ENCODE measurements around the gene LRMDA. TPM values are rescaled to one million over a fixed set of nuclear protein-coding genes. Genes with fewer than 3 reads are reported as not detected.

The LRMDA gene
- polyA plus RNA-seq, 1 donor (not counting 4 experiments of a cell fraction or from before 2014, with no cell fraction given) = not detected

DNA sequence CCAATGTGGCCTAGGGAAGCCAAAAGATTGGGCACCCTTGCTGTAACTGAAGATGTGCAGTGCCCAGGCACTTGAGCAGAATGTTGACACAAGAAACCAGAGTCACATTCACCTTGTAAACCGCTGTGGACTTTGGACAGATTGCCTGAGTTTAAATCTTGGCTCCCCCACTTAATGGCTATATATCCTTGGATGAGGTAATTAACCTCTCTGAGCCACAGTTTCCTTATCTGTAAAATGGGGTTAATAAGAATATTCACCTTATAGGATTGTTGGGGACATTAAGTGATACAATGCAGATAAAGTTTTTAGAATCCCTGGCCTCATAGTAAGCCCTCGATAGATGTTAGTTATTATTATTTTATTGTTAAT lies 331.0 kb downstream of the LRMDA start:
- no peak for DNase-seq (ENCODE audit: low read depth, low spot score)

GRCh38 chr10:75763652-75764051 lies 332.2 kb downstream of the LRMDA start:
- TF ChIP-seq CTCF (optimal IDR thresholded peaks at IDR 0.05 in 1 of 3, IDR thresholded peaks at IDR 0.05 in 1 of 3, conservative IDR thresholded peaks at IDR 0.05 in 1 of 3; ENCODE audit: extremely low read depth in 1 of 3, insufficient read depth in 2 of 3, low read length in 3 of 3) = no peak
- no peak for TF ChIP-seq EZH2 (IDR thresholded peaks at IDR 0.05; ENCODE audit: low read length)
- Histone ChIP-seq H2AFZ (ENCODE audit: control insufficient read depth, low read length) (no peak overlapping the region), H3K27me3 (ENCODE audit: control insufficient read depth, extremely low read depth, insufficient read depth, low read length) (no peaks in the 10 kb centered on the region), H3K36me3 (ENCODE audit: control insufficient read depth in 2 of 2, extremely low read depth in 1 of 2, insufficient read depth in 2 of 2, low read length in 2 of 2) (no peaks in the 10 kb centered on the region), H3K9me1 (ENCODE audit: control insufficient read depth, extremely low read depth, insufficient read depth, low read length) (no peaks in the 10 kb centered on the region), H4K20me1 (ENCODE audit: control insufficient read depth, extremely low read depth, insufficient read depth, low read length) (no peaks in the 10 kb centered on the region), H3K79me2 (ENCODE audit: control insufficient read depth, insufficient read depth, low read length) (no peaks in the 10 kb centered on the region), H3K4me1 (ENCODE audit: control insufficient read depth, extremely low read depth, insufficient read depth, low read length) (no peaks in the 10 kb centered on the region), H3K9me3 (ENCODE audit: control insufficient read depth, low read depth, low read length) (no peaks in the 10 kb centered on the region), H3K4me2 (ENCODE audit: control insufficient read depth, extremely low read depth, insufficient read depth, low read depth, low read length) (no peak overlapping the region), H3K9ac (ENCODE audit: control insufficient read depth, extremely low read depth, insufficient read depth, low read length) (no peak overlapping the region), H3K27ac (ENCODE audit: control insufficient read depth, insufficient read depth, low read length) (no peak overlapping the region), H3K4me3 (ENCODE audit: control insufficient read depth in 2 of 3, extremely low read depth in 1 of 3, insufficient read depth in 2 of 3, low read depth in 1 of 3, low read length in 3 of 3) (no peak overlapping the region)
- no peak for FAIRE-seq
- dilution Hi-C loops (cut with MboI; ENCODE audit: extremely low pct_ligation_motif_present, low sequenced_read_pairs) = no loop called here
- DNase-seq (ENCODE audit: low read depth, low spot score) = no peak

More for the DNA sequence above, 331.0 kb downstream of the LRMDA start:
- Histone ChIP-seq H3K9me3 (ENCODE audit: control insufficient read depth, low read depth, low read length) (no peaks in the 10 kb centered on the region), H3K4me1 (ENCODE audit: control insufficient read depth, extremely low read depth, insufficient read depth, low read length) (no peaks in the 10 kb centered on the region), H3K79me2 (ENCODE audit: control insufficient read depth, insufficient read depth, low read length) (no peaks in the 10 kb centered on the region), H3K36me3 (ENCODE audit: control insufficient read depth in 2 of 2, extremely low read depth in 1 of 2, insufficient read depth in 2 of 2, low read length in 2 of 2) (no peaks in the 10 kb centered on the region), H3K27me3 (ENCODE audit: control insufficient read depth, extremely low read depth, insufficient read depth, low read length) (no peaks in the 10 kb centered on the region), H3K4me3 (ENCODE audit: control insufficient read depth in 2 of 3, extremely low read depth in 1 of 3, insufficient read depth in 2 of 3, low read depth in 1 of 3, low read length in 3 of 3) (no peak overlapping the region), H3K27ac (ENCODE audit: control insufficient read depth, insufficient read depth, low read length) (no peak overlapping the region), H3K4me2 (ENCODE audit: control insufficient read depth, extremely low read depth, insufficient read depth, low read depth, low read length) (no peak overlapping the region), H3K9me1 (ENCODE audit: control insufficient read depth, extremely low read depth, insufficient read depth, low read length) (no peaks in the 10 kb centered on the region), H3K9ac (ENCODE audit: control insufficient read depth, extremely low read depth, insufficient read depth, low read length) (no peak overlapping the region), H2AFZ (ENCODE audit: control insufficient read depth, low read length) (no peak overlapping the region), H4K20me1 (ENCODE audit: control insufficient read depth, extremely low read depth, insufficient read depth, low read length) (no peaks in the 10 kb centered on the region)
- dilution Hi-C loops (cut with MboI; ENCODE audit: extremely low pct_ligation_motif_present, low sequenced_read_pairs) = no loop called here
- no peak for TF ChIP-seq EZH2 (IDR thresholded peaks at IDR 0.05; ENCODE audit: low read length)
- no peak for TF ChIP-seq CTCF (optimal IDR thresholded peaks at IDR 0.05 in 1 of 3, IDR thresholded peaks at IDR 0.05 in 1 of 3, conservative IDR thresholded peaks at IDR 0.05 in 1 of 3; ENCODE audit: extremely low read depth in 1 of 3, insufficient read depth in 2 of 3, low read length in 3 of 3)
- no peak for FAIRE-seq

Data from keratinocyte (primary cell).